Measurements from ENCODE around the gene HNRNPAB. TPM values are rescaled to one million over a fixed set of nuclear protein-coding genes. Genes with fewer than 3 reads are reported as not detected.

Gene HNRNPAB
- total and polyA plus RNA-seq, 2 experiments from 2014 or later = 154 to 224 TPM

- Histone ChIP-seq H3K4me3 (no peak overlapping the region), H3K9me3 (ENCODE audit: low read depth) (no peaks in the 10 kb centered on the region)
- no peak for TF ChIP-seq CTCF (IDR thresholded peaks at IDR 0.05; ENCODE audit: low read depth, low read length)
Measured at GRCh38 chr5:178259623-178260536, 55.5 kb downstream of the HNRNPAB start.

More at GRCh38 chr5:178259623-178260536, 55.5 kb downstream of the HNRNPAB start:
- no peak overlapping the region for H3K27ac ChIP-seq
- no peaks in the 10 kb centered on the region for H3K4me1 ChIP-seq (ENCODE audit: low read depth)
- no peak for DNase-seq (ENCODE audit: low read depth in 1 of 2, low spot score in 1 of 2)
- no peaks in the 10 kb centered on the region for H3K36me3 ChIP-seq
- H3K27me3 ChIP-seq = no peaks in the 10 kb centered on the region

Other genes starting within 250 kb of the HNRNPAB start
- gene PROP1, start 208.3 kb upstream of the HNRNPAB start, total RNA-seq = not detected in 2 replicates
- not detected in 2 replicates for gene PROP1, start 208.3 kb upstream of the HNRNPAB start, polyA plus RNA-seq
- gene N4BP3, start 91.0 kb upstream of the HNRNPAB start, total RNA-seq = 11.6 and 13.7 TPM in 2 replicates
- 5.7 and 6.1 TPM in 2 replicates for gene N4BP3, start 91.0 kb upstream of the HNRNPAB start, polyA plus RNA-seq
- 49.7 and 58.8 TPM in 2 replicates for gene RMND5B, start 73.5 kb upstream of the HNRNPAB start, total RNA-seq
- gene RMND5B, start 73.5 kb upstream of the HNRNPAB start, polyA plus RNA-seq = 57.2 and 58.2 TPM in 2 replicates
- 270 and 391 TPM in 2 replicates for gene NHP2, start 50.6 kb upstream of the HNRNPAB start, total RNA-seq
- gene NHP2, start 50.6 kb upstream of the HNRNPAB start, polyA plus RNA-seq = 232 and 239 TPM in 2 replicates
- not detected in 2 replicates for gene GMCL2, start 17.2 kb upstream of the HNRNPAB start, total RNA-seq
- not detected in 2 replicates for gene GMCL2, start 17.2 kb upstream of the HNRNPAB start, polyA plus RNA-seq
- gene PHYKPL, start 28.3 kb downstream of the HNRNPAB start, total RNA-seq = 26.4 and 57.0 TPM in 2 replicates
- gene PHYKPL, start 28.3 kb downstream of the HNRNPAB start, polyA plus RNA-seq = 58.7 and 75.2 TPM in 2 replicates

All from cardiac muscle cell (in vitro differentiated cells and primary cell).